Measurements from ENCODE around the gene AXL.

AXL gene

DNA sequence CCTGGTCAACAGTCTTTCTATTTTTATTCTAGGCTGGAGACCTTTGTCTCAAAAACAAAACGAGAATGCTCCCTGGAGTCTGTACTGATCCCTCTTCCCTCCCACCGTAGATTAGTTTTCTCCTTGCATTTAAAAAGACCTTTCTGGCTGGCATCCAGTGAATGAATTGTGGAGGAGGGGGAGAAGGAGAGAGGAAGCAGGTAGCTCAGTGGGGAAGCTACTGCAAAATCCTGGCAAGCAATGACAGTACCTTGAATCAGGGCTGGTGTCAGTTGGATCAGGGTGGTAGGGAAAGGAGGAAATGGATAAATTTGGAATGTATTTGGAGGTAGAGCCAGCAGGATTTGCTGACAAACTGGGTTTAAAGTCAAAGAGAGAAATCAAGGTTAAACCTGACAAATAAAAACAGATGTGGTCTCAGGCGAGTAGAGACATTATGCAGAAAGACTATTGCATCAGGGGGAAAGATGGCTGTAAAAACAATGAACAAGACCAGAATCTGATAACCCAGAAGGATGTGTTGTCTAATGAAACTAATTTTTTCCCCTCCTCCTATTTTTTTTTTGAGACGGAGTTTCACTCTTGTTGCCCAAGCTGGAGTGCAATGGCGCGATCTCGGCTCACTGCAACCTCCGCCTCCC is 29.5 kb upstream of the AXL start:
- WGBS, 2 donors (ENCODE audit: extremely low coverage in 2 of 2, insufficient read length in 2 of 2, insufficient replicate concordance in 1 of 2) = no CpG with 5 or more reads among the region's 8 CpGs
- no peak overlapping the region for H2AFZ ChIP-seq (ENCODE audit: low read length)

DNA sequence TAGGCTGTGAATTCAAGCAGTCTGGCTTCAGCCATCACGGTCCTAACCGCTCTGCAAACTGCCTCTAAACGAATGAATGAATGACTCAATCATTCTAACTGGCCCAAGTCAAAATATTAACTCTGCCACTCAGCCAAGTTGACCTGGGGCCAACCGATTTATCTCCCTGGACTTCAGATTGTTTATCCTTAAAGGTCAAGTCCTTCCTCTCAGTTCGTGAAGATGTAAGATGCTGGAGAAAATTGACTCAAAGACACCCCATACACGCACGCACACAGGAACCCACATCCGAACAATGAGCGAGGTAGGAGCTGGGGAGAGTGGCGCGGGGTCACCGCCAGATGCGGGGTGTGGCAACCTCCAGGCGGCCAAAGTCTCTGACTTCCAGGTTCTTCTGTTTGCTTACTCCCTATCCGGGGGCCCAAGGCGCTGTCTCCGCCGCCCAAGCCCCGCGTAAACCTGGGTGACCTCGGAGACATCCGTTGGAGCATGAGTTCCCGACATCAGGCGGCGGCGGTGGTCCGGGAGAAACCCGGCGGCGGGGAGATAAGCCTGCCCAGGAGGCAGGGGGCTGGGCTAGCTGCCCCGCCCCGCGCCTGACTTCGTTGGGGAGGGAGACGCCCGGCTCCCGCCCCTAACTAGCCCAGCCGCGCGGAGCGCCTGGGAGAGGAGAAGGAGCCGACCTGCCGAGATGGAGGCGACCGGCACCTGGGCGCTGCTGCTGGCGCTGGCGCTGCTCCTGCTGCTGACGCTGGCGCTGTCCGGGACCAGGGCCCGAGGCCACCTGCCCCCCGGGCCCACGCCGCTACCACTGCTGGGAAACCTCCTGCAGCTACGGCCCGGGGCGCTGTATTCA is 26.2 kb upstream of the AXL start, which contains the start of gene CYP2S1:
CYP2S1 (plus strand) TSS at position 646 of the 856 bp plus-strand sequence; CDS start at position 692, 46 bp downstream.
- no peak within 1 kb of the TSS for H3K27ac ChIP-seq (replicated peaks; ENCODE audit: low read length)
- H2BK12ac ChIP-seq (ENCODE audit: low read length) = peak within 1 kb of the TSS; percentile 30

More for the DNA sequence above, 29.5 kb upstream of the AXL start:
- H3K14ac ChIP-seq (ENCODE audit: low read length) = no peak overlapping the region
- no peaks in the 10 kb centered on the region for H3K79me1 ChIP-seq (ENCODE audit: low read depth, low read length)
- no peaks in the 10 kb centered on the region for H3K9me3 ChIP-seq (replicated peaks in 1 of 2; ENCODE audit: control insufficient read depth in 2 of 2, insufficient read depth in 1 of 2, low read depth in 1 of 2, low read length in 2 of 2)
- no peak overlapping the region for H2BK15ac ChIP-seq (ENCODE audit: low read length)
- H3K4me1 ChIP-seq (ENCODE audit: control insufficient read depth in 2 of 2, insufficient read depth in 1 of 2, low read depth in 1 of 2, low read length in 2 of 2) = peaks cover 3 to 11% of the 10 kb centered on the region in 2 donors
- H3K18ac ChIP-seq (ENCODE audit: low read length) = no peak overlapping the region
- no peak overlapping the region for H2BK12ac ChIP-seq (ENCODE audit: low read length)
- H4K91ac ChIP-seq (ENCODE audit: low read depth, low read length, poor library complexity) = no peak overlapping the region
- no peak overlapping the region for H3K4me3 ChIP-seq (ENCODE audit: low read length in 2 of 2)
- H3K4me2 ChIP-seq (ENCODE audit: insufficient read depth, low read length, poor library complexity, severe bottlenecking) = no peak overlapping the region
- DNase-seq (ENCODE audit: low spot score) = no peak
- H2BK120ac ChIP-seq (ENCODE audit: low read depth, low read length) = no peak overlapping the region
- H3K23ac ChIP-seq (ENCODE audit: low read depth, low read length, poor library complexity) = no peak overlapping the region
- no peak overlapping the region for H3K4ac ChIP-seq (ENCODE audit: low read length)
- no peaks in the 10 kb centered on the region for H3K36me3 ChIP-seq (replicated peaks in 1 of 2; ENCODE audit: control insufficient read depth in 2 of 2, insufficient read depth in 2 of 2, low read length in 2 of 2)
- H3K9ac ChIP-seq (ENCODE audit: low read depth, low read length, poor library complexity) = no peak overlapping the region
- no peak overlapping the region for H4K8ac ChIP-seq (ENCODE audit: low read depth, low read length)
- no peak overlapping the region for H2AK5ac ChIP-seq (ENCODE audit: low read depth, low read length)
- no peak overlapping the region for H3K27ac ChIP-seq (replicated peaks; ENCODE audit: low read length)
- peaks cover 0 to 56% (median 5%) of the 10 kb centered on the region in 3 experiments for H3K27me3 ChIP-seq (ENCODE audit: control insufficient read depth in 3 of 3, insufficient read depth in 3 of 3, low read depth in 1 of 3, low read length in 3 of 3)
- no peak overlapping the region for H2BK5ac ChIP-seq (ENCODE audit: low read length)

DNA sequence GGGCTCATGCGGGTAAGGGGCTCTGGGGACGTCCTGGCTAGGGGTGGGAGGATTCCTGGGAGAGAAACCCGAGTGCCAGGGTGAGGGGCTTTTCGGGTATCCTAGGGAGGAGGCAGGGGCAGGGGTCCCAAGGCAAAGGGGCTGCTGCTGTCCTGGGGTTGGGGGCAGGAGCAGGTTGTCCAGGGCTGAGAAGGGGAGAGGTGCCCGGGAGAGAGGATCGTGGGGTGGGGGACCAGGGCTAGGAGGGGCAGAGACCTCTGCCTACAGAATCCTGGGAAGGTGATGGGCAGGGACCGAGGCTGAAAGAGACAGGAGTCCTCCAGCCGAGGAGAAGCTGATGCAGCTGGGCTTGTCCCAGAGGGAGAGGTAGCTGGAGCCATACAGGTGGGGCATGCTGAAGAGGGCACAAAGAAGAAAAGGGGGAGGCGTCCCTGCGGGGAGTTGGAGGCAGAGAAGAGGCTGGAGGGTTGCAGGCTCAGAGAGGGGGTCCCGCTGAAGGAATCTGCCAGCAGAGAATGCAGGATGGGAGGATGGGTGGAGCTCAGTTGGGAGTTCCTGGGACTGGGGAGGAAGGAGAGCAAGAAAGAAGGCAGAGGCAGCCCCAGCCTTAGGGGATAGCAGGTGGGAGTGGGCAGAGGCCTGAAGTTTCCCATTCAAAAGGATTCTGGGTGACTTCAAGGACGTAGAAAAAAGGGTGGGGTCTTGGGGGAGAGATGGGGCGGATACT is 25.4 kb upstream of the AXL start:
- DNase-seq (ENCODE audit: low spot score) = no peak

More for the DNA sequence above, 26.2 kb upstream of the AXL start, which contains the start of gene CYP2S1:
- Histone ChIP-seq H4K91ac (ENCODE audit: low read depth, low read length, poor library complexity) (no peak within 1 kb of the TSS), H3K27me3 (ENCODE audit: control insufficient read depth in 3 of 3, insufficient read depth in 3 of 3, low read depth in 1 of 3, low read length in 3 of 3) (peaks cover 0 to 69% (median 5%) of the 10 kb centered on the region in 3 experiments), H2BK15ac (ENCODE audit: low read length) (peak within 1 kb of the TSS; percentile 86), H3K4ac (ENCODE audit: low read length) (no peak within 1 kb of the TSS), H3K4me1 (ENCODE audit: control insufficient read depth in 2 of 2, insufficient read depth in 1 of 2, low read depth in 1 of 2, low read length in 2 of 2) (peaks cover 3 to 11% of the 10 kb centered on the region in 2 donors), H3K23ac (ENCODE audit: low read depth, low read length, poor library complexity) (peak within 1 kb of the TSS; percentile 0), H3K79me1 (ENCODE audit: low read depth, low read length) (peaks cover 2% of the 10 kb centered on the region), H4K8ac (ENCODE audit: low read depth, low read length) (no peak within 1 kb of the TSS), H2BK120ac (ENCODE audit: low read depth, low read length) (no peak within 1 kb of the TSS), H3K36me3 (replicated peaks in 1 of 2; ENCODE audit: control insufficient read depth in 2 of 2, insufficient read depth in 2 of 2, low read length in 2 of 2) (peaks cover 0 to 4% of the 10 kb centered on the region in 2 donors), H2AK5ac (ENCODE audit: low read depth, low read length) (peak within 1 kb of the TSS; percentile 56), H3K18ac (ENCODE audit: low read length) (peak within 1 kb of the TSS; percentile 31), H2BK5ac (ENCODE audit: low read length) (no peak within 1 kb of the TSS), H3K9me3 (replicated peaks in 1 of 2; ENCODE audit: control insufficient read depth in 2 of 2, insufficient read depth in 1 of 2, low read depth in 1 of 2, low read length in 2 of 2) (no peaks in the 10 kb centered on the region), H3K9ac (ENCODE audit: low read depth, low read length, poor library complexity) (peak within 1 kb of the TSS; percentile 82), H2AFZ (ENCODE audit: low read length) (peak within 1 kb of the TSS; percentile 84), H3K14ac (ENCODE audit: low read length) (no peak within 1 kb of the TSS), H3K4me3 (ENCODE audit: low read length in 2 of 2) (peak within 1 kb of the TSS in 1 of 2 donors; percentile 86), H3K4me2 (ENCODE audit: insufficient read depth, low read length, poor library complexity, severe bottlenecking) (peak within 1 kb of the TSS; percentile 95)
- WGBS, 2 donors (ENCODE audit: extremely low coverage in 2 of 2, insufficient read length in 2 of 2, insufficient replicate concordance in 1 of 2) = no CpG with 5 or more reads among the region's 58 CpGs
- DNase-seq (ENCODE audit: low spot score) = no peak

More for the DNA sequence above, 25.4 kb upstream of the AXL start:
- Histone ChIP-seq H3K79me1 (ENCODE audit: low read depth, low read length) (peaks cover 2% of the 10 kb centered on the region), H3K9ac (ENCODE audit: low read depth, low read length, poor library complexity) (peak overlapping the region; percentile 82), H3K23ac (ENCODE audit: low read depth, low read length, poor library complexity) (no peak overlapping the region), H3K4me3 (ENCODE audit: low read length in 2 of 2) (peak overlapping the region in 1 of 2 donors; percentile 86), H3K4ac (ENCODE audit: low read length) (no peak overlapping the region), H2AFZ (ENCODE audit: low read length) (peak overlapping the region; percentile 84), H3K4me1 (ENCODE audit: control insufficient read depth in 2 of 2, insufficient read depth in 1 of 2, low read depth in 1 of 2, low read length in 2 of 2) (peaks cover 3 to 11% of the 10 kb centered on the region in 2 donors), H3K27me3 (ENCODE audit: control insufficient read depth in 3 of 3, insufficient read depth in 3 of 3, low read depth in 1 of 3, low read length in 3 of 3) (peaks cover 0 to 73% (median 5%) of the 10 kb centered on the region in 3 experiments), H2BK12ac (ENCODE audit: low read length) (no peak overlapping the region), H3K9me3 (replicated peaks in 1 of 2; ENCODE audit: control insufficient read depth in 2 of 2, insufficient read depth in 1 of 2, low read depth in 1 of 2, low read length in 2 of 2) (no peaks in the 10 kb centered on the region), H4K8ac (ENCODE audit: low read depth, low read length) (no peak overlapping the region), H2AK5ac (ENCODE audit: low read depth, low read length) (no peak overlapping the region), H2BK120ac (ENCODE audit: low read depth, low read length) (no peak overlapping the region), H3K27ac (replicated peaks; ENCODE audit: low read length) (no peak overlapping the region), H3K36me3 (replicated peaks in 1 of 2; ENCODE audit: control insufficient read depth in 2 of 2, insufficient read depth in 2 of 2, low read length in 2 of 2) (peaks cover 0 to 4% of the 10 kb centered on the region in 2 donors), H3K4me2 (ENCODE audit: insufficient read depth, low read length, poor library complexity, severe bottlenecking) (peak overlapping the region; percentile 95), H2BK5ac (ENCODE audit: low read length) (no peak overlapping the region), H3K14ac (ENCODE audit: low read length) (no peak overlapping the region), H2BK15ac (ENCODE audit: low read length) (peak overlapping the region; percentile 86), H4K91ac (ENCODE audit: low read depth, low read length, poor library complexity) (no peak overlapping the region), H3K18ac (ENCODE audit: low read length) (peak overlapping the region; percentile 31)
- no CpG with 5 or more reads among the region's 13 CpGs for WGBS, 2 donors (ENCODE audit: extremely low coverage in 2 of 2, insufficient read length in 2 of 2, insufficient replicate concordance in 1 of 2)

Measured in neuronal stem cell (in vitro differentiated cells).